MG63 (cell line): ENCODE data around the gene ATG16L2. TPM values are rescaled to one million over a fixed set of nuclear protein-coding genes. Genes with fewer than 3 reads are reported as not detected.
"Not testable (repeated sequence)": the region's sequence is repeated elsewhere in the genome, so short reads cannot be mapped to it uniquely, and the experiment has no call there.

ENCODE experiments used
- DNase-seq: peaks from one replicate; pipeline ENCODE4 v3.0.0-alpha.2; 2020
- H3K27me3 ChIP-seq: fragments of 250-450 bp; sonication (Bioruptor Pico); 2 replicates; pipeline ENCODE4 v1.5.1; 2020; ENCODE audit warnings: mild to moderate bottlenecking, moderate library complexity
- H3K36me3 ChIP-seq: fragments of 250-450 bp; sonication (Bioruptor Pico); 2 replicates; pipeline ENCODE4 v1.5.1; 2020; ENCODE audit warnings: mild to moderate bottlenecking, moderate library complexity
- H3K4me3 ChIP-seq: fragments of 250-450 bp; sonication (Bioruptor Pico); 2 replicates; pipeline ENCODE4 v1.5.1; 2020; ENCODE audit warnings: mild to moderate bottlenecking, moderate library complexity
- H3K9me3 ChIP-seq: fragments of 250-450 bp; sonication (Bioruptor Pico); 2 replicates; pipeline ENCODE4 v1.5.1; 2020; ENCODE audit warnings: mild to moderate bottlenecking, moderate library complexity
- total RNA-seq: library from RNA; depleted of rRNA; stranded (reverse); fragments of >200 nt; shearing (Covaris generic); gene quantifications from 2 replicates; pipeline ENCODE4 v1.2.3, GENCODE V29; 2014; ENCODE audit warnings: low replicate concordance

ATG16L2 gene
- total RNA-seq, 1 experiment from 2014 or later, result 5.1 TPM

DNA sequence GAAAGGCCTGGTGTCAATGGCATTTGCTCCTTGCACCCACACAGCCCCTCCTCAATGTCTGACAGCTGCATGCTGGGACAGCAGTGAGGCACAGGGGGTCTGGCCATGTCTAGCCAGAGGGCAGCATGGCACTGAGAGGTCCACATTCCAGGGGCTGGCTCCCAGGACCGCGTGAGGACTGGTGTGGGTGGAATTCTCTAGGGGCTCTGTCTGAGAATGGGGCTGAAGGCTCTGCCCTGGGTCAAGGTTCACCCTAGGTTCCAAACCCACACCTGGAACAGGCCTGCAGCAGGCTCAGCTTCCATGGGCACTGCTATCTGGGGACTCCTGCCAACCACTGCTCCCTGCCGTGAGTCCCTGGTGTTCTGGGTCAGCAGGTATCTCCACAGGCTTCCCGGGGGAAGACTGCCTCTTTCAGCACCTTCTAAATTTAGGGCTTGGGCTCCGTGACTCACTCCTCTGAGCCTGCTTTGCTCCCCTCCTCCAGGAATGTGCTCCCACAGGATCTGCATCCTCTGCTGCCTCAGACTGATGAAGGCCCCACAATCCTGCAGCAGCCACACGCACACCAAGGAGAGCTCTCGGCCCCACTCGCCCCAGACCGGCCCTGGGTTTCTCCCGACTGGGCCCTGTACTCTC is 24.6 kb upstream of the ATG16L2 start:
- H3K4me3 ChIP-seq, result no peak overlapping the region
- no peaks in the 10 kb centered on the region for H3K36me3 ChIP-seq
- no peaks in the 10 kb centered on the region for H3K27me3 ChIP-seq
- DNase-seq, result no peak
- no peaks in the 10 kb centered on the region for H3K9me3 ChIP-seq

DNA sequence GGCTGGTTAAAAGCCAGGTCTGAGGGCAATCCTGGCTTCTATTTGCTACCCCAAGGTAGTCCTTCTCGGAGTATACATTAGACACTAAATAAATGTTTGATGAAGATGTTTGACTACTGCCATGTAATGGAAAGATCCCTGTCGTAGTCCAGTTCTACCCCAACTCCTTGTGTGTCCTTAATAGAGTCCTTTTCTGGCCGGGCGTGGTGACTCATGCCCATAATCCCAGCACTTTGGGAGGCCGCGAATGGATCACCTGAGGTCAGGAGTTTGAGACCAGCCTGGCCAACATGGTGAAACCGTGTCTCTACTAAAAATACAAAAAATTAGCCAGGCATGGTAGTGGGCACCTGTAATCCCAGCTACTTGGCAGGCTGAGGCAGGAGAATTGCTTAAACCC is 23.0 kb upstream of the ATG16L2 start:
- not testable (repeated sequence) for H3K27me3 ChIP-seq, H3K36me3 ChIP-seq, H3K9me3 ChIP-seq, H3K4me3 ChIP-seq, DNase-seq

DNA sequence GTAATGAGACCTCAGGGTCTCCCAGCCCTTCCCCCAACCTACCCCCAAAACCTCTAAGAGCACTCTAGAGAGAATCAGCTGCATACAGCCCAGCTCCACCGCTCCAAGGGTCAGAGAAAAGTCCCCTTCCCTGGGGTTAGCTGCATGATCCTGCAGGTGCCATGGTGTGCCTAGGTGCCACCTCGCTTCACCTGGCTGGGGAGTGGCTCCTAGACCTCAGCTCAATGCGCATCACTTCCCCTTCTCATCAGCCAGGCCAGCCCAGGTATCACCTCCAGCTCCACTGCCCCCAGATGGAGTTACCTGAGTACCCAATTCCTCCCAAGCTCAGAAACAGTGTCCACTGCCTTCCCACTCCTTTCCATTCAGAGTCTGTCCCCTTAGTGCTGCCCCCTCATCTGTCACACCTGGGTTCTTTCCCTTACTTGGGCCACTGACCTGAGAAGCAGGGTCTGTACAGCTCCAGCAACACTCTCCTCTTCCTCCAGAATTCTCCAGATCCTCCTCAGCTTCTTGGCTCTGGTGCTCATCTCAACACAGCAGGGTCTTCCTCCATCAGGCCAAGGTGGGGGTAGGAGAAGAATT is 21.7 kb upstream of the ATG16L2 start:
- no peaks in the 10 kb centered on the region for H3K9me3 ChIP-seq

DNA sequence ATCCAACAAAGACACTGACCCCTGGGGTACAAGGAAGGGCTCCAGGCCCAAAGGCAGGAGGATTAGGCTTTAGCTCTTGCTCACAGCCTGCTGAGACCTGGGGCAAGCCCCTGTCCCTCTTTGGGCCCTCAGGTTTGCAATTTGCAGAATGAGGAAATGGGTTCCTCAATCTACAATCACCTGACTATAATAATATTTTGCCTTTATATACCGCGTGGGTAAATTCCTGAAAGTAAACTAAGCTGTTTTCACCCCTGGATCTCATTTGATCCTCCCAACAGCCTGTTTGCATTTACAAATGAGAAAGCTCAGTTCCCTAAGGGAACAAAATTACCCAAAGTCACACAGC is 21.2 kb upstream of the ATG16L2 start:
- H3K27me3 ChIP-seq, result no peaks in the 10 kb centered on the region
- H3K4me3 ChIP-seq, result peak overlapping the region; percentile 63
- H3K9me3 ChIP-seq, result no peaks in the 10 kb centered on the region
- no peak for DNase-seq
- H3K36me3 ChIP-seq, result no peaks in the 10 kb centered on the region

More for the DNA sequence above, 21.7 kb upstream of the ATG16L2 start:
- no peak for DNase-seq
- Histone ChIP-seq H3K4me3 (no peak overlapping the region), H3K36me3 (no peaks in the 10 kb centered on the region), H3K27me3 (no peaks in the 10 kb centered on the region)

DNA sequence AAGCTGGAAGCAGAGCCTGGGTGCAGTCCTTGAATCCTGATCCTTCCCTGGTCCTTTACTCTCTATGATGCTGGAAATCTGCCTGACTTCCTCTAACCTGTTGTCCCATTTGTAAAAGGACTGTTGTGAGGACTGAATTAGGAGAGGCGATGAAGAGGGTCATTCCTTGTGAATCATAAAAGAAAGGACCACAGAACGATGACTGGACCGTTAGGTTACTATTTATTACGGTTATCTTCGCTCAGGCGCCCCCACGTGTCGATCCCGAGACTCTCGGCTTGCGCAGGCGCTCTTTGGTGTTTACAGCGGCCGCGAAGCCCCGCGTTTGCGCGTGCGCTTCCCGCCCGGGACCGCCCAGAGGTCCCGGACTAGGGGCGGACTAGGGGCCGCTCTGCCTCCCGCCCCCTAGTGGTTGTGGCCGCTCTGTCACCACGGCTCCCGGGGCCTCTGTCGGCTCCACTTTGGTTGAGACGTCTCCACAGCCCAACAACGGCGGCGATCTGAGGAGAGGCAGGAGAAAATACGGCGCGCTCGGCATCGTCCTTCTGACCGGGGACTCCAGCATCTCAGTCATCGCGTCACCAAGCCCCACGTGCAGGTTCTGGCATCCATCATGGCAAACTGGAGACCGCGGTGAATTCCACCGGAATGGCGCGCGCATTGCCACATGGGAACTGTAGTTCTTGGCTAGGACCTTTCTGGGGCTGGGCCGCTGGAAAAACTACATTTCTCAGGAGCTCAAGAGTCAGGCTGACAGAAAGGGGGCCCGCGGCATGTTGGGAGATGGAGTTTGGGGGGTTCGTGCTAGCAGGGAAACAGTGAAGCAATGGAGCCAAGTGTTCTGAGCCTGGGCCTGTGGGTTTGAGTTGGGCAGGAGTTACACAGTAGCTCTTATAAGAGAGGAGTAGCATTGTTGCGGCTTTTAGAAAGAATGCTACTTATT is 20.5 kb upstream of the ATG16L2 start, which contains the start of gene STARD10:
Gene STARD10, minus strand, starts transcription at position 623 of the 943 bp plus-strand sequence. CDS start 12,866 bp downstream, outside the sequence.
- Histone ChIP-seq H3K27me3 (no peaks in the 10 kb centered on the region), H3K9me3 (no peaks in the 10 kb centered on the region), H3K36me3 (no peaks in the 10 kb centered on the region), H3K4me3 (peak within 1 kb of the TSS; percentile 63)
- peak; percentile 90 for DNase-seq

DNA sequence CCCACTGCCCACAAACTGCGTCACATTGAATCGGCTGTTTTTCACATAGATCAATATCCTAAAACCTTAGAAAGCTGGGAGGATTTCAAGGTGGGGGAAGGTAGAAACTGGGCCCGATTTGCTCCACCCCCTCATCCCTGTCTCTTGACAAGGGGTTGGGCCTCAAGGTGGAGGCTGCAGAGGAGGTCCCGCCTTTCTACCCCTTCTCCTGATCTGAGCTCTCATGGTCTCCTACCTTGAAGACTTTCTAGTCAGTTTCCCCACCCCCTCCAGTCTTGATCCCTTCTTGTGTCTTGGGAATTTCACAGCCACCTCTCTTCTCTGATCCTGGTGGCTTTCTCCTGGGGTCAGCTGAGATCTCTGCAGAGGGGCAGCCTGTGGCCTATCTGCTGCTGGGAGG is 15.8 kb upstream of the ATG16L2 start:
- Histone ChIP-seq H3K4me3 (no peak overlapping the region), H3K9me3 (no peaks in the 10 kb centered on the region)
- no peak for DNase-seq

DNA sequence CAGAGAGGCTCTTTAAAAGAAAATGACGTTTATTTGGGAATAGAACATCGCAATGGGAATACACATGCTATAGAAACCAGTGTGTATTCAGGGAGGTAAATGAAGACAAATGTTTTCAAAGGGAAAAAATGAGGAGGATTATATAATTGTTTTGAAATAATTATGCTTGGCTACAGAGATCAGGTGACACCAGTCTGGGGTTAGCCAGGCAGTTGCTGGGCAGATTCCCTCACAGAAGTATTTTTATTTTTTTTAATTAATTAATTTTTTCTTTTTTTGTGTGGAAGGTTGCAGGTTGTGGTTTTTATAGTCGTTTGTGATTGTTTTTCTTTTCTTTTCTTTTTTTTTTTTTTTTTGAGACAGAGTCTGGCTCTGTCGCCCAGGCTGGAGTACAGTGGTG is 14.8 kb upstream of the ATG16L2 start:
- H3K27me3 ChIP-seq, result no peaks in the 10 kb centered on the region

More for the DNA sequence above, 15.8 kb upstream of the ATG16L2 start:
- Histone ChIP-seq H3K27me3 (no peaks in the 10 kb centered on the region), H3K36me3 (no peaks in the 10 kb centered on the region)

DNA sequence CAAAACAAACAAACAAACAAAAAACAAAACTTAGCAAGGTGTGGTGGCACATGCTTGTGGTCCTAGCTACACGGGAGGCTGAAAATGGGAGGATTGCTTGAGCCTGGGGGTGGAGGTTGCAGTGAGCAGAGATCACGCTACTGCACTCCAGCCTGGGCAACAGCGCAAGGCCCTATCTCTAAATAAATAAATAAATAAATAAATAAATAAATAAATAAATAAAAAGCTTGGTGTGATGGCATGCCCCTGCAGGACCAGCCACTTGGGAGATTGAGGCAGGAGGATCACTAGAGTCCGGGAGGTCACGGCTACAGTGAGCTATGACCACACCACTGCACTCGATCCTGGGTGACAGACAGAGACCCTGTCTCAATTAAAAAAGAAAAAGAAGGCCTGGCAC is 11.4 kb upstream of the ATG16L2 start:
- Histone ChIP-seq H3K27me3 (no peaks in the 10 kb centered on the region), H3K36me3 (no peaks in the 10 kb centered on the region), H3K4me3 (no peak overlapping the region), H3K9me3 (no peaks in the 10 kb centered on the region)
- DNase-seq, result no peak

More for the DNA sequence above, 14.8 kb upstream of the ATG16L2 start:
- DNase-seq, result no peak
- Histone ChIP-seq H3K9me3 (no peaks in the 10 kb centered on the region), H3K36me3 (no peaks in the 10 kb centered on the region), H3K4me3 (no peak overlapping the region)

DNA sequence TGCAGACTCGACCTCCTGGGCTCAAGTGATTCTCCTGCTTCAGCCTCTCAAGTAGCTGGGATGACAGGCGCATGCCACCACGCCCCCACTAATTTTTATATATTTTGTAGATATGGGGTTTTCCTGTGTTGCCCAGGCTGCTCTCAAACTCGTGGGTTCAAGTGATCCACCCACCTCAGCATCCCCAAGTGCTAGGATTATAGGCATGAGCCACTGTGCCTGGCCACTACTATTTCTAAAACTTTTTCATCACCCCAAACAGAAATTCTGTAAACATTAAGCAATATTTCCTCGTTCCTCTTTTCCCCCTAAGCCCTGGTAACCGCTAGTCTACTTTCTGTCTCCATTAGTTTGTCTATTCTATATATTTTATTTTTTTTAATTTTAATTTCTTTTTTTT is 9.0 kb upstream of the ATG16L2 start:
- no peaks in the 10 kb centered on the region for H3K9me3 ChIP-seq

DNA sequence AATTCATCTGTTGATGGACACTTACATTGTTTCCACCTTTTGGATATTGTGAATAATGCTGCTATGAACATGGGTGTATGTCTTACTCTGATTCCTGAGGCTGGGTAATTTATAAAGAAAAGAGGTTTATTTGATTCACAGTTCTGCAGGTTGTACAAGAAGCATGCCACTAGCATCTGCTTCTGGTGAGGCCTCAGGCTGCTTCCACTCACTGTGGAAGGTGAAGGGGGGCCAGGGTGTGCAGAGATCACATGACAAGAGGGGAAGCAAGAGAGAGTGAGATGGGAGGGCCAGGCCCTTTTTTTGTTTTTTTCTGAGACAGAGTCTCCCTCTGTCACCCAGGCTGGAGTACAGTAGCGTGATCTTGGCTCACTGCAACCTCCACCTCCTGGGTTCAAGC is 7.8 kb upstream of the ATG16L2 start:
- peaks cover 11% of the 10 kb centered on the region for H3K36me3 ChIP-seq
- not testable (repeated sequence) for H3K9me3 ChIP-seq, DNase-seq, H3K4me3 ChIP-seq, H3K27me3 ChIP-seq

More for the DNA sequence above, 9.0 kb upstream of the ATG16L2 start:
- H3K27me3 ChIP-seq, result no peaks in the 10 kb centered on the region
- DNase-seq, result no peak
- no peak overlapping the region for H3K4me3 ChIP-seq
- peaks cover 3% of the 10 kb centered on the region; the same call in 1 of the 2 replicates for H3K36me3 ChIP-seq

DNA sequence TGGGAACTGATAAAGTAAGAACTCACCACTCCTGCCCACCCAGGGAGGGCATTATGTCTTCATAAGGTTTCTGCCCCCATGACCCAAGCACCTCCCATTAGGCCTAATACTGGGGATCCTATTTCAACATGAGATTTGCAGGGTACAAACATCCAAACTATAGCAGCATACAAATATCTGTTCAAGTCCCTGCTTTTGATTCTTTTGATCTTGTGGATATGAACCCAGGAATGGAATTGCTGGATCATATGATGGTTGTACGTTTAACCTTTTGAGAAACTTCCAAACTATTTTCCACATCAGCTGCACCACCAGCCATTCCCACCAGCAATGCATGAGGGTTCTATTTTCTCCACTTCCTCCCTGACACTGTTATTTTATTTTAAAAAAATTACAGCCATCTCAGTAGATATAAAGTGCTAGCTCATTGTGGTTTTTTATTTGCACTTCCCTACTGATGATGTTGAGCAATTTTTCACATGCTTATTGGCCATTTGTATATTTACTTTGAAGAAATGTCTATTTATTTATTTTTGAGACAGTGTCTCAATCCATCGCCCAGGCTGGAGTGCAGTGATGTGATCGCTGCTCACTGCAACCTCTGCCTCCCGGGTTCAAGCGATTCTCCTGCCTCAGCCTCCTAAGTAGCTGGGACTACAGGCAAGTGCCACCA is 7.1 kb upstream of the ATG16L2 start:
- Histone ChIP-seq H3K27me3 (no peaks in the 10 kb centered on the region), H3K4me3 (no peak overlapping the region), H3K9me3 (no peaks in the 10 kb centered on the region), H3K36me3 (peaks cover 13% of the 10 kb centered on the region)
- no peak for DNase-seq

DNA sequence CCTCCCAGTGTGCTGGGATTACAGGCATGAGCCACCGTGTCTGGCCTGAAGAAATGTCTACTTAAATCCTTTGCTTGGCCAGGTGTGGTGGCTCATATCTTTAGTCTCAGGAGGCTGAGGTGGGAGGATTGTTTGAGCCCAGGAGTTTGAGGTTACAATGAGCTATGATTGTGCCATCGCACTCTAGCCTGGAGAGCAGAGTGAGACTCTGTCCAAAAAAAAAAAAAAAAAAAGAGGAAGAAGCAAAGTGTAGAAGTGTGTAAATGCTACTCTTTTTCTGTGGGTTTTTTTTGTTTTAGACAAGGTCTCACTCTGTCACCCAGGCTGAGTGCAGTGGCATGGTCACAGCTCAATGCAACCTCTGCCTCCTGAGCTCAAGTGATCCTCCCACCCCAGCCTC is 6.4 kb upstream of the ATG16L2 start:
- Histone ChIP-seq H3K36me3 (peaks cover 13% of the 10 kb centered on the region), H3K27me3 (no peaks in the 10 kb centered on the region), H3K4me3 (no peak overlapping the region), H3K9me3 (no peaks in the 10 kb centered on the region)
- DNase-seq, result no peak

DNA sequence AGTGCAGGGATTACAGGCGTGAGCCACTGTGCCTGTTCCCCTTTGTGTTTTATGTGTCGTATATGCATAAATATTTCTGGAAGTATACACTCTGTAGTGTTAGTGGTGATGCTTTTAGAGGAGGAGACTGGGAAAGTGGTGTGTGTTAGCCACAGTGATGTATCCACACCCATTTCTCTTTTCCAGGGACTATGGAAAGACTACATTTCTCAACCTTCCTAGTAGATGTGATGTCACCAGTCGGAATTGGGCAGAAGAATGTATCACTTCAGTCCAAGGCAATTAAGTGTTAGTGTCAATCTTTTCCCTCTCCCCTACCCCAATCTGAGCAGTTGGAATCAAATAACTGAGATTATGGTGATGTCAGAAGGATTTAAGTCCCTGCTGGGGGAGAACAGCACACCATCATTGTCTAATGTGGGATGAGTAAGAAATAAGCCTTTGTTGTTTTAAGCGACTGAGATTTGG is 5.8 kb upstream of the ATG16L2 start:
- Histone ChIP-seq H3K9me3 (no peaks in the 10 kb centered on the region), H3K4me3 (no peak overlapping the region), H3K27me3 (no peaks in the 10 kb centered on the region), H3K36me3 (peaks cover 13% of the 10 kb centered on the region)
- DNase-seq, result no peak

DNA sequence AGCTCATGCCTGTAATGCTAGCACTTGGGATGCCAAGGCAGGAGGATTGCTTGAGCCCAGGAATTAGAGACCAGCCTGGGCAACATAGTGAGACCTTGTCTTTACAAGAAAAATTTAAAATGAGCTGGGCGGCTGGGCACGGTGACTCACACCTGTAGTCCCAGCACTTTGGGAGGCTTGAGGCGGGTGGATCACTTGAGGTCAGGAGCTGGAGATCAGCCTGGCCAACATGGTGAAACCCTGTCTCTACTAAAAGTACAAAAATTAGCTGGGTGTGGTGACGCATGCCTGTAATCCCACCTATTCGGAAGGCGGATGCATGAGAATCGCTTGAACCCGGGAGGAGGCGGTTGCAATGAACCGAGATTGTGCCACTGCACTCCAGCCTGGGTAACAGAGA is 2.5 kb upstream of the ATG16L2 start:
- H3K27me3 ChIP-seq, DNase-seq, H3K4me3 ChIP-seq, H3K9me3 ChIP-seq: not testable (repeated sequence)
- H3K36me3 ChIP-seq, result peaks cover 13% of the 10 kb centered on the region

DNA sequence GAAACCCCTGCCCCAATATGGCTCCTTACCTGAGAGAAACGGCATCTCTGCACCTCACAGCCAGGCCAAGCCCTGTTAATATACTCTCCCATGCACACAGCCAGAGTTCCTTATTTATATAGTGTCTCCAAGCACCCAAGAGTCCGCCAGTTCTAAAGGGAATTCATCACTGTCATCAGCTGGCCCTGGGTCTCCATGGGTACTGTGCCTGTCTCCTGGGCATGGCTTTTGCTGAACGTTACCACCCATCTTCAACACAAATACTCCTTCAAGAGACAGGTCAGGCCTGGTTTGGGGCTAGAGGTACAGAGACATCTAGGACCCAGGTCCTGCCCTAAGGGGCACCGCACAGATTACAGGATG is 1.6 kb upstream of the ATG16L2 start:
- Histone ChIP-seq H3K36me3 (peaks cover 13% of the 10 kb centered on the region), H3K4me3 (peak overlapping the region; percentile 75), H3K27me3 (no peaks in the 10 kb centered on the region), H3K9me3 (no peaks in the 10 kb centered on the region)
- DNase-seq, result no peak

DNA sequence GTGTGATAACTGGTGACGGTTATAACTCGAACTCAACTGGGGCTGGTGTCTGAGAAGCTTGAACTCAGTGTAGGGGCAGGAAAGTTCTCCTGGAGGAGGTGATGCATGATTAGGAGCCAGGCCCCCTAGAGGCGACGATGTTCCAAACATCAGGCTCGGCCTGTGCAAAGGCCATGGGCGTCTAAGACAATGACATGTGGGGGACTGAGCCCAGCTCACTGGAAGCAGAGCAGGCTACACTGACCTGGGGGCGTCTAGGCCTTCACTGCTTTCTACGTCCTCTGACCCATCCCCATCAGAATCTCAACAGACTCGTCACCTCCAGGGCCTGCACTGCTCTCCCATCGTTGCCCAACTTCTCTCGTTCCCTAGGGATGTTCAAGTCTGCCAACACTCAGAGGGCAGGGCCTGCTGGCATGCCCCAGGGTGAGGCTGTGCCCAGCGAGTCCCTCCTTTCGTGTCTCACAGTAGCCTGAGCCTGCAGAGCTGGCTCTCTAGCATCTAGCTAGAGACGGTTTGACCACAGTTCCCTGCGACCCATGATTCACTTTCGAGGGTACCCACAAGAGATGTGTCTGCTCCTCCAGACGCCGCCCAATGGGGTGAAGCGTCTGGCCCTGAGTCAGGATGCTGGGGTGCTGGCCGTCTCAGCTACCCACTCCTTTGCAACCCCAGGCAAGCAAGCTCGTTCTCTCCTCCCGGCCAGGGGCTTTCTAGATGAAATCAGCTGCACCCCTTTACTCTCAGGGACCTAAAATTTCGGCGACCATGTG is 1.1 kb upstream of the ATG16L2 start:
- H3K27me3 ChIP-seq, result no peaks in the 10 kb centered on the region
- H3K4me3 ChIP-seq, result peak overlapping the region; percentile 75
- H3K36me3 ChIP-seq, result peaks cover 13% of the 10 kb centered on the region
- DNase-seq, result peak; percentile 79
- H3K9me3 ChIP-seq, result no peaks in the 10 kb centered on the region
